GM18520 (cell line): Measurements from ENCODE around the gene DPYSL5.

Experiments
- ATAC-seq: cut with Tn5 transposase; IDR thresholded peaks from one replicate; pipeline ENCODE4 v1.9.1; 2021; ENCODE audit not compliant: unreplicated experiment

Gene DPYSL5

GRCh38 chr2:26983746-26984145, 135.8 kb downstream of the DPYSL5 start:
- no peak for ATAC-seq

GRCh38 chr2:26985807-26986206, 137.9 kb downstream of the DPYSL5 start:
- ATAC-seq = no peak

GRCh38 chr2:26986576-26986975, 138.6 kb downstream of the DPYSL5 start:
- no peak for ATAC-seq

- ATAC-seq = no peak
Measured at GRCh38 chr2:26988058-26988860, 140.3 kb downstream of the DPYSL5 start.

- no peak for ATAC-seq
Measured at GRCh38 chr2:26989156-26989555, 141.2 kb downstream of the DPYSL5 start.

- ATAC-seq = no peak
Measured at GRCh38 chr2:26991717-26992116, 143.8 kb downstream of the DPYSL5 start.

- no peak for ATAC-seq
Measured at GRCh38 chr2:26993768-26994167, 145.8 kb downstream of the DPYSL5 start.

- ATAC-seq = no peak
Measured at GRCh38 chr2:26994983-26995382, 147.1 kb downstream of the DPYSL5 start.

- no peak for ATAC-seq
Measured at GRCh38 chr2:26997394-26997793, 149.5 kb downstream of the DPYSL5 start.

GRCh38 chr2:26998323-26998722, 150.4 kb downstream of the DPYSL5 start:
- no peak for ATAC-seq
